ENCODE measurements around the gene ARID3A. TPM values are rescaled to one million over a fixed set of nuclear protein-coding genes. Genes with fewer than 3 reads are reported as not detected.

The ARID3A gene
- total and polyA plus RNA-seq, 2 of the 8 experiments (the other 6 are each of a cell fraction or from before 2014, with no cell fraction given) = 40.5 to 77.4 TPM

DNA sequence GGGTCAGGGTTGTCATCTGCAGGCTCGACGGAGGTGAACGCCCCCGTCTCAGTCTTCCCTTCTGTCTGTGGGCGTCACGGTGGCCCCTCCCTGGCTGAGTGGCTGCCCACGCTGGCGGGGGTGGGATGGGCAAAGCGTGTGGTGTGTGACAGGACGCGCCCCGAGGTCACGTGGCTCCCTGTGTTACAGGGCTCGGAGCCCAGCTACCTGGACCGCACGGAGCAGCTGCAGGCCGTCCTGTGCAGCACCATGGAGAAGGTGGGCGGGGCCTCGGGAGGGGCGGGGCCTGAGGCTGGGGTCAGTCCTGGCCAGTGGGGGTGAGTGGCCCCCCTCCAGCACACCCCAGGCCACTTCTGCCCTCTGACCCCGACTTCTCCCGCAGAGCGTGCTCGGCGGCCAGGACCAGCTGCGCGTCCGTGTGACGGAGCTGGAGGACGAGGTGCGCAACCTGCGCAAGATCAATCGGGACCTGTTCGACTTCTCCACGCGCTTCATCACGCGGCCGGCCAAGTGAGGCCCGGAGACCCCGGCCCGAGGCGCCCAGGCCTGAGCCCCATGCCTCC is 68.1 kb downstream of the ARID3A start:
- H3K4me1 ChIP-seq (replicated peaks in 1 of 4; ENCODE audit: control insufficient read depth in 3 of 4, insufficient read depth in 4 of 4, low read length in 3 of 4) = peaks cover 0 to 7% (median 4%) of the 10 kb centered on the region in 4 experiments; a peak in 3 of 7 replicates
- no peak overlapping the region for H2BK12ac ChIP-seq (ENCODE audit: low read depth, low read length)
- FAIRE-seq = no peak
- H3K4ac ChIP-seq (replicated peaks; ENCODE audit: insufficient read length, low read depth, low read length) = no peak overlapping the region
- H3K4me2 ChIP-seq (ENCODE audit: insufficient read depth in 1 of 2, low read depth in 2 of 2, low read length in 2 of 2) = no peak overlapping the region
- H2BK5ac ChIP-seq (ENCODE audit: low read depth, low read length) = 0 out of 2 replicates have a peak overlapping the region, but pooled peaks have one; percentile 18
- H3K27ac ChIP-seq (ENCODE audit: low read depth, low read length) = no peak overlapping the region
- H2BK15ac ChIP-seq (ENCODE audit: low read length) = no peak overlapping the region
- no peak overlapping the region for H3K23ac ChIP-seq (ENCODE audit: insufficient read length)
- no peak overlapping the region for H2AFZ ChIP-seq (ENCODE audit: low read length)
- peak overlapping the region; percentile 14 for H4K8ac ChIP-seq (ENCODE audit: extremely low read depth, insufficient read depth, low read length)
- no peaks in the 10 kb centered on the region for H3K9me3 ChIP-seq (ENCODE audit: insufficient read depth in 2 of 2, low read depth in 1 of 2, low read length in 1 of 2)
- H3K4me3 ChIP-seq (ENCODE audit: extremely low read depth in 1 of 4, insufficient read depth in 2 of 4, low read depth in 3 of 4, low read length in 4 of 4) = no peak overlapping the region
- peaks cover 9 to 20% of the 10 kb centered on the region in 2 experiments for H4K20me1 ChIP-seq (replicated peaks in 1 of 2; ENCODE audit: control insufficient read depth in 1 of 2, insufficient read depth in 2 of 2, low read length in 2 of 2)
- peaks cover 2 to 28% (median 9%) of the 10 kb centered on the region in 4 experiments; a peak in 5 of 8 replicates for H3K36me3 ChIP-seq (ENCODE audit: control insufficient read depth in 2 of 4, insufficient read depth in 4 of 4, low read length in 3 of 4)
- no peaks in the 10 kb centered on the region for H3K79me2 ChIP-seq (ENCODE audit: control insufficient read depth in 1 of 2, insufficient read depth in 2 of 2, low read length in 2 of 2)
- ChIA-PET CTCF (ENCODE audit: partially characterized antibody) (interaction anchor here (0.6 to 3.4 kb wide), 4 partner anchors 10 to 844 kb away, joined by 3 to 13 read pairs (median 4); no protein-coding TSS in a partner anchor), POLR2A (ENCODE audit: partially characterized antibody) (interaction anchor here (0.8 to 7.3 kb wide), 3 partner anchors 8 to 66 kb away, joined by 3 to 81 read pairs (median 33); partner anchors contain the start of gene WDR18)
- no peak overlapping the region for H2BK120ac ChIP-seq (replicated peaks; ENCODE audit: low read depth, low read length)
- H3K56ac ChIP-seq (replicated peaks; ENCODE audit: insufficient read length, low read depth, low read length) = no peak overlapping the region
- H3K27me3 ChIP-seq (replicated peaks in 1 of 4; ENCODE audit: control insufficient read depth in 3 of 4, extremely low read depth in 1 of 4, insufficient read depth in 3 of 4, low read length in 3 of 4) = peaks cover 0 to 9% (median 2%) of the 10 kb centered on the region in 4 experiments; a peak in 3 of 7 replicates
- no peak overlapping the region for H4K91ac ChIP-seq (replicated peaks; ENCODE audit: insufficient read length, low read length)
- H2BK20ac ChIP-seq (ENCODE audit: low read length) = no peak overlapping the region
- peaks cover 2% of the 10 kb centered on the region; the same call in 1 of the 2 replicates for H3K23me2 ChIP-seq (ENCODE audit: low read depth, low read length)
- no peak overlapping the region for H4K5ac ChIP-seq (ENCODE audit: insufficient read length, low read depth, low read length)
- WGBS, 2 experiments (ENCODE audit: extremely low coverage in 1 of 2, insufficient coverage in 1 of 2, insufficient read length in 1 of 2, insufficient replicate concordance in 2 of 2, low coverage in 1 of 2, low lambda C conversion rate in 2 of 2, missing lambda C conversion rate in 1 of 2) = 96% methylated on average over 32 of the region's 43 CpGs; no CpG with 5 or more reads in 1 of the 2 experiments
- no peaks in the 10 kb centered on the region; the same call in 1 of the 2 replicates for H3K79me1 ChIP-seq (ENCODE audit: low read depth, low read length)
- no peak overlapping the region for H2AK5ac ChIP-seq (ENCODE audit: low read depth, low read length)
- no peak for DNase-seq (ENCODE audit: low read depth in 1 of 2, low spot score in 2 of 2)
- H3K18ac ChIP-seq (ENCODE audit: extremely low read depth, low read length) = no peak overlapping the region; the same call in 1 of the 2 replicates
- no peak overlapping the region for H3K14ac ChIP-seq (ENCODE audit: insufficient read length)
- no peak overlapping the region for H3K9ac ChIP-seq (replicated peaks in 1 of 4; ENCODE audit: extremely low read depth in 1 of 4, low read depth in 3 of 4, low read length in 3 of 4)
- TF ChIP-seq BCL11A (IDR thresholded peaks at IDR 0.05; ENCODE audit: low read depth in 2 of 2, low read length in 2 of 2) (no peak), CHD2 (IDR thresholded peaks at IDR 0.05; ENCODE audit: low read length) (no peak), BACH1 (IDR thresholded peaks at IDR 0.05; ENCODE audit: low read length) (no peak), POLR2A (IDR thresholded peaks at IDR 0.05; ENCODE audit: control extremely low read depth in 1 of 2, low read depth in 2 of 2, low read length in 2 of 2) (no peak), SIRT6 (IDR thresholded peaks at IDR 0.05; ENCODE audit: low read length) (no peak), RFX5 (IDR thresholded peaks at IDR 0.05; ENCODE audit: borderline replicate concordance, low read depth, low read length) (no peak), CBX5 (IDR thresholded peaks at IDR 0.05; ENCODE audit: low read depth, low read length) (no peak), SP2 (IDR thresholded peaks at IDR 0.05; ENCODE audit: low read length) (no peak), PHF8 (conservative IDR thresholded peaks at IDR 0.05; ENCODE audit: low read depth, low read length) (no peak), EZH2 (IDR thresholded peaks at IDR 0.05; ENCODE audit: low read depth, low read length, severe bottlenecking) (no peak), GABPA (IDR thresholded peaks at IDR 0.05; ENCODE audit: borderline replicate concordance, insufficient read depth, low read length) (no peak), CEBPB (IDR thresholded peaks at IDR 0.05; ENCODE audit: low read depth, low read length) (no peak), NRF1 (IDR thresholded peaks at IDR 0.05; ENCODE audit: low read depth, low read length) (no peak)
- TF ChIP-seq, protein P1, sequence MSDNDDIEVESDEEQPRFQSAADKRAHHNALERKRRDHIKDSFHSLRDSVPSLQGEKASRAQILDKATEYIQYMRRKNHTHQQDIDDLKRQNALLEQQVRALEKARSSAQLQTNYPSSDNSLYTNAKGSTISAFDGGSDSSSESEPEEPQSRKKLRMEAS (IDR thresholded peaks at IDR 0.05) = no peak
